GM10266 (cell line): ENCODE results near the gene SRI.
A peak's percentile ranks its signal among the peaks of the same experiment; 100 is the strongest.

ENCODE experiments used
- DNase-seq: peaks from one replicate; pipeline ENCODE4 v3.0.0; 2012; ENCODE audit errors: extremely low spot score
- CTCF ChIP-seq: IDR thresholded peaks from 2 replicates; pipeline ENCODE4 v1.5.1; 2012; ENCODE audit warnings: mild to moderate bottlenecking, low read depth; ENCODE audit not compliant: control insufficient read depth, insufficient read depth; ENCODE audit errors: missing control alignments

SRI gene

GRCh38 chr7:88224601-88225275 lies 4.9 kb upstream of the SRI start:
- no peak for DNase-seq
- no peak for TF ChIP-seq CTCF

- no peak for TF ChIP-seq CTCF
Measured at GRCh38 chr7:88223265-88223664, 3.4 kb upstream of the SRI start.

GRCh38 chr7:88218836-88219605 lies 817 bp downstream of the SRI start:
- DNase-seq: peak; percentile 63
- no peak for TF ChIP-seq CTCF

More at GRCh38 chr7:88223265-88223664, 3.4 kb upstream of the SRI start:
- DNase-seq: no peak

GRCh38 chr7:88218429-88218745 lies 1.5 kb downstream of the SRI start:
- no peak for TF ChIP-seq CTCF
- no peak for DNase-seq

GRCh38 chr7:88217675-88218428 lies 2.0 kb downstream of the SRI start:
- DNase-seq: peak; percentile 77
- no peak for TF ChIP-seq CTCF

- TF ChIP-seq CTCF: no peak
Measured at GRCh38 chr7:88216276-88216675, 3.6 kb downstream of the SRI start.

More at GRCh38 chr7:88216276-88216675, 3.6 kb downstream of the SRI start:
- DNase-seq: no peak
